Fibroblast of skin of left quadriceps (primary cell): Measurements from ENCODE around the gene NQO1.

Experiments
- DNase-seq, 2 experiments: peaks; one replicate each; pipeline ENCODE4 v3.0.0-alpha.2; 2013; ENCODE audit warnings: low read depth in 2 of 2

NQO1 gene

GRCh38 chr16:69706256-69706974, 19.9 kb downstream of the NQO1 start:
- no peak for DNase-seq

DNA sequence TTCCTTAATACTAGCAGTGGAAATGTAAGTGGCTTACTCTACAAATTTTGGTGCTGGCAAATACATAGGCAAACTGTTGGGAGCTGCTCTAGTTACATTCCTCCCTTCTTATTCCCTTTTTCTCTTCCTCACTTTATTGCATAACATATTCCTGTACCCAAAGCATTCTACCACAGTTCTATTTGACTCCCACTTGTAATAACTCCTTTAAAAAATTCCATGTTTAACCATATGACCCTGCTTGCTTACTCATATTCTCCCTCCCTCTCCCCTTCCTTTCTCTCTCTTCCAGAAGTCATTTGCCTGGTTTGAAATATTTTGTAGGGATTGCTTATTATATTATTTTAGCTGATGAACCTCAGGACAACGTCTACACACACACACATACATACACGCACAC, 22.7 kb downstream of the NQO1 start:
- no peak for DNase-seq

- DNase-seq = no peak
Measured at GRCh38 chr16:69701866-69702265, 24.5 kb downstream of the NQO1 start.

- DNase-seq = no peak
Measured at GRCh38 chr16:69701452-69701851, 24.9 kb downstream of the NQO1 start.

DNA sequence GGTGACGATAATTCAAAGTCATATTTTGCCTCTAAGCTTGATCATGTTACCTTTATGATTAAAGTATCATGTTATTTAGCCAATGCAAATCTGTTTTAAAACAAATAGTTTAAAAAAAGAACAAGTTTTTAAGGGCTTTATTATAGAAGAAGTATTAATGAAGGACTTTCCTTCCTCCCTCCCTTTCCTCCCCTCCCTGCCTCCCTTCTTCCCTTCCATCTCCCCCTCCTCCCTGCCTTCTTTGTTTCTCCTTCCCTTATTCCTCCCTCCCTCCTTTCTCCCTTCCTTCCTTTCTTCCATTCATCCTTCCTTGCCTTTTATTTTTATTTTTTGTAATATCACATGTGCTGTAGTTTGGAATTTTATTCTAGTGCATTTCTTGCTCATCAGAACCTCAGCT, 26.4 kb downstream of the NQO1 start:
- no peak for DNase-seq

DNA sequence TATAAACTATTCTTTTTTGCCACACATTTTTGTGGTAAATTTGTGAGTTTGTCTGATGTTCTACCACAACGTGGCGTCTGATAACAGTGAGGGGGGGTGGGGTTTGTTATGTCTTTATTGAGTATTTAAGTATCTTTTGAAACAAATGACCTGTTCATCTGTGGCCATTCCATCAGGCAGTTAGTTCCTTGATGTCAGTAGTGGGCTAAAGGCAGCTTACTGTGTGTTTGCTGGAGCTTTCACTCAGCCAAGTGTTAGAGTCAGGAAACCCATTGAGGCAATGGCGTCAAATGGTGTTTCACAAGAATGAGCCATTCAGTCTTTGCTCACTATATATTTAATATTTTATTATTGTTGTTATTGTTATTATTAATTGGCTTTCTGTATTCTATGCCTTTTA, 28.0 kb downstream of the NQO1 start:
- no peak for DNase-seq

GRCh38 chr16:69693916-69694315, 32.4 kb downstream of the NQO1 start:
- no peak for DNase-seq

GRCh38 chr16:69691980-69692911, 34.1 kb downstream of the NQO1 start:
- no peak for DNase-seq

DNA sequence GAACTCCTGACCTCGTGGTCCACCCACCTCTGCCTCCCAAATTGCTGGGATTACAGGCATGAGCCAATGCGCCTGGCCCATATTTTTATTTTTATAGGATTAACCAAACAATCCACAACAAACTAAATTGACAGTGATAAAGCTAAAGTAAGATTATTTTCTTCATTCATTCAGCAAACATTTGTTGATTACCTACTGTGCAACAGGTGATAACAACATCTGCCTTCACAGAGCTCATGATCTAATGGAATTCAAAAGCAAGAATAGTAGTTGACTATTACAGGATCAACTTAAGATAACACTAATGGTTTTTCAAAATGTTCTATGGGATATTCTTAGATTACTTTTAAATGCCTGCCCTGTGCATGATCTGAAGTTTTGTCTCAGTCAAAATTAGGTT, 37.8 kb downstream of the NQO1 start:
- no peak for DNase-seq

DNA sequence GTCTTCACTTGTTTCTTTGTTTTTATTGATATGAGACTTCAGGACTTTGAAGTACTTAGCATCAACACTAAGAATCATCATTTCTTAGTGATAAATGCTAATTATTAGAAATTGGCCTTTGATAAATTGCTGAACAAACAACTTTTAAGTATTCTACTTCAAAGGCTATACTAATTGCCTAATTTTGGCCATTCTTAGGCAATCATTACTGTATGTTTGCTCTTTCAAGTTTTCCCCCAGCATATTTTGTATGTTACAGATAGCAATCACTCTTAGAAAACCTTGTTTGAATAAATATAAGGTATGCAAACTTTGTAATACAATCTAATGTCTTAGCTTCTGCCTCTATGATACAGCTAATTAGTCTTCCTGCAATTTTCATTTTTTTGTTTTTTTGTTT, 46.0 kb downstream of the NQO1 start:
- no peak for DNase-seq

- DNase-seq = peak in 1 of 2 experiments; percentile 3
Measured at GRCh38 chr16:69672998-69673713, 53.2 kb downstream of the NQO1 start.

GRCh38 chr16:69672315-69672997, 53.9 kb downstream of the NQO1 start:
- no peak for DNase-seq

DNA sequence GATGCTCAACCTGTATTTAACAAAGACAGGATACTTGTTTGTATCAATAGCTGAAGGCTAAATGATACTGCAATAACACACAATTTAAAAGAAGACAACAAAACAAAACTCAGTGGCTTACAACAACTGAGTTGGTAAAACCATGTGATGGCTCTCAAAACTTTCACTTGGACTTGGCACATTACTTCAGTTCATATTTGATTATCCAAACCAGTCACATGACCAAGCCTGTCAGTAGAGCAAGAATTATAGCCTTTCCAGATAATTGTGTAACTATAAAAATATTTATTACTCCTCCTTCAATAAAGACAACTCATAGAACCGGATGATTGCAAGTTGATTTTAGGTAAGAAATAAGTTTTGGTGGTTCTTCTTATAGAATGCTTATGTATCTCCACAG, 56.8 kb downstream of the NQO1 start:
- DNase-seq = no peak

DNA sequence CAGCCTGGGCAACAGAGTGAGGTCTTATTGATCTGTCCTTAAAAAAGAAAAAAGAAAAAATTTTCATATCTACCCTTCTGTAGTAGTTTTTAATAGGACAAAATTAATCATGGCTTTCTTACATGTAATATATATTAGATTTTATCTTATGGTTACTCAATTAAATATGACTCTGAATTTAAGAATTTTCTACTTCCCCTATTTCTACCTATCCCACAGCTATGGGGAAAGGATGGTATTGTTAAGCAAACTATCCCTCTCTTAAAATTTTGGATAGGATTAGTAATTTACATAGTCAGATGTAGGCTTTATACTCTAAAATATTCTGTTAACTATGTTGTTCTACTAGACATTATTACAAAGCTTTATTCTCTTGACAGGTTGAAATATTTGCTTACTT, 62.5 kb downstream of the NQO1 start:
- no peak for DNase-seq

DNA sequence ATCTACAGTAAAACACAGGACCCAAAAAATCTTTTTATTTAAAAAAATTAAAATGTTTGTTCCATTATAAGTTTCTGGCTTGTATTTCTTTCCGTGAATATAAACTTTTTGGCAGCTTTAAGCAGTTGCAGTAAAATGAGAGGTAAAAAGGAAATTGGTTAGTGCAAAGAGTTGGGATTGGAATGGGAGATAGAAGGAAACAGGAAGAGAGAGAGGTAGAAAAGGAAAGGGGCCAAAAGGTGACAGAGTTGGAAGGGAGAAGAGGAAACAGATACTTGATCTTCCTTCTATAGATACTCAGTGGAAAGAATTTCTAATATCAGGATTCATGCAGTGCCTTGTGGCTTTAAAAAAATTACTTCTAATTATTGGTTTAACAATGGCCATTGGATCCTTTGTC, 63.5 kb downstream of the NQO1 start:
- no peak for DNase-seq

DNA sequence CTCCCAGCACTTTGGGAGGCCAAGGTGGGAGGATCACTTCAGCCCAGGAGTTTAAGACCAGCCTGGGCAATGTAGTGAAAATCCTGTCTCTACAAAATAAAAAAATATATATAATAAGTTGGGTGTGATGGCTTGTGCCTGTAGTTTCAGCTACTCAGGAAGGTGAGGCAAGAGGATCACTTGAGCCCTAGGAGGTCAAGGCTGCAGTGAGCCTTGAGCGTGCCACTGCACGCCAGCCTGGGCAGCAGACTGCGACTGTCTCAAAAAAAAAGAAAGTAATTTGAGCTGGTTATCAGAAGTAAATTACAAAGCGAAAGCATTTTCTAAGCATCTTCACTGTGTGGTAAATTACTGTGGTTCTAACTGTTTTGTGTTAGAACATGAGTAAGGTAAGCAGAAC, 66.2 kb downstream of the NQO1 start:
- DNase-seq = no peak
